ENCODE results near the gene BCOR.

The BCOR gene

GRCh38 chrX:40015693-40016092 lies 82.1 kb downstream of the BCOR start:
- DNase-seq, result no peak

GRCh38 chrX:40013266-40014195 lies 84.2 kb downstream of the BCOR start:
- peak; percentile 15 for DNase-seq

DNA sequence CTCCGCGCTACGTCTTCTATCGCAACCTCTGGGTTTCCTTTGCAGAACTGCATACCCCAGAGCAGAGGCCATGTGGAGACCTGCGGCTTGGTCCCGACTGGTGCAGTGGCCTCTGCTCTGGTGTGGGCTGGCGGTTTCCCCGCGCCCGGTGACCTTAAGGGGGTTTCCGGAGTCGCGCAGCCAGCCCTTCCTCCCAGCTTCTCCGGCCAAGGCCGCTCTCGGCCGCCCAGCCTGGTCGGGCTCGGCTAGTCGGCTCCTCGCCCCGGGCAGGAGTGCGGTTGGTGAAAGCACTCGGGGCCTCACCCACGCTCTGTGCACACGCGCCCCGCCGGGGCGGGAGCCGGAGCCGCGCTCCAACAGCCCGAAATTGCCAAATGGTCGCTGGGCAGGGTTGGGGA lies 84.9 kb downstream of the BCOR start:
- no peak for DNase-seq

DNA sequence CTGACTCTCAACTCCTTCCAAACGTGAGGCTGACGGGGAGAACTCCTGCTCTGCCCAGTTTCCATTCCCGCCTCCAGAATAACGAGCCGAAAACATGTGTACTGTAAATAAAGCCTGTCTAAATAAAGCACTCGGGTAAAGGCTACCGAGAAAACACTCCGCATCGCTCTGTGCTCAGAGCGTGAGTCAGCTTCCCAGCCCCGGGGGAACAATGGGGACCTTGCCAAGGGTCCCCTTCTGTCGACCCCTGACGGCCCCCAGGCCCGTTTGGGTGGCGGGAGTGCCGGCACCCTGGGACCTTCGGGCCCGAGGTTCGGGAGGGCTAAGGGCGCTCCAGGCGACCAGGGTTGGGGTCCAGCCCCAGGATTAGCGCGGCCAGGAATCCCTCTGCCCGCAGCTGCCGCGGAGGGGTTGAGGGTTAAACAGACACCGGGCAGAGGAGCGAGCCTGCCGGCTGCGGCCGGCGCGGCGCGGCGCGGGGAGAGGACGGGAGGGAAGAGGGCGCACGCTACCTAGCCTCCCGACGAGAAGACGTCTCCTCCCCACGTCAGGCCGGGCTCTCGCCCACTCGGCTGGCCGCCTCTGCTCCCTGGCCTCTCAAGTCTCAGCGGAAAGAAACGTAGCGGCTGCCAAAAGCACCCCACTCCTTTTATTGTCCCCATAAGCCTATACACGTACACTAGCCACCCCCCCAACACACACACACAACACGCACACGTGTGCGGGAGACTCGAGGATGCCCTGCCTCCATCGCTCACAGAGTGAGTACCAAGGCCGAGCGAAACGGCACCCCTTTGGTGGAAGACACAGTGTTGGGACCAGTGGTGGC lies 85.5 kb downstream of the BCOR start:
- DNase-seq, result no peak

GRCh38 chrX:40011322-40012038 lies 86.3 kb downstream of the BCOR start:
- no peak for DNase-seq

DNA sequence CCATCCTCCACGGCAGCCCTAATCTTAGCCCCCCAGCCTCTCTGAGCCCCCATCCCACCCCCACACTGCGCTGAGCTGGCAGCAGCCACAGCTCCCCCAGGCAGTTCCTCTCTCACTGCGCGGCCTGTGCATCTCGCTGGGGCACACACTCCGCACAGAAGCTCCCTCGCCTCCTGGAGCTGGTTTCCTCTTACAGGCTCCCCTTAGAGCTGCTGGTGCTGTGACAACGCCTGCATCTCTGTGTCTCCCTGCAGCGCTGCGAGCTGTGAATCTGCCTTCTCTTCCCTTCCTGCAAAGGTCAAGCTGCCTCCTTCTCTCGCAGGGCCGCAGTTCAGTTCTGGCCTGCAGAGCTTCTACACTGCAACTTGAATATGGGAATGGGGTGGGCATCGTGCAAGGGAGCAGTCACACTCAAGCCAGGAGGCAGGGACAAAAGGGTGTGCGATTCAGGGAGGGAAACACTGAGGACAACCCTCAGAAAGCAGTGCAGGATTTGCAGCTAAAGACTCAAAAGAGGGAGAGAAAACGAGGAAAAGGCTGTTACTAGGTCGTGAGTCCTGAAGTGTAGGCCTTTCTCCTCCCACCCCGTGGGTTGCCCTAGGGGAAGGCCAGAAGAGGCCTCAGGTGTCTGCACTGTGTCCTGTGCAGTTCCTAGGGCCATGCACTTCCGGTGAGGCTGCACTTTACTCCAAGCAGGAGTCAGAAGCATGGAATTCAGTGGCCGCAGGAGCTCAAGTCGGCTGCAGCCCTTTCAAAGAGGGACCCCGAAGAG lies 87.0 kb downstream of the BCOR start:
- DNase-seq, result peak; percentile 8

DNA sequence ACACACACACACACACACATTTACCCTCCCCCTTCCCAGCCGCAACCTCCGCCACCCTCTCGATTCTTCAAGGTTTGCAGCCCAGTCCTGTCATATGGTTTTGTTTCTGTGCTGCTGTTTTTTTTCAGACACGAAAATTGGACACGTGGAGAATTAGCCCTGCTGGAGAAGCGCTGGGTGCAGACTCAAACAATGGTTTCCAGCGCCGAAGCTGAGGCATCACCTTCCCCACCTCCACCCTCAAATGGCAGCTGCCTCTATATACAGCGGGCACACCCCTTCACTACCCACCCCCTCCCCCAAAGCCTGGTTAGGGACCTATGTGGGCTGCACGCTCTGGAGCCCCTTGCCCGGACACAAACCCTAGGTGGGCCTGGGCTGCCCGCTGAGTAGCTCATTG lies 87.9 kb downstream of the BCOR start:
- DNase-seq, result no peak

- DNase-seq, result no peak
These were observed 88.3 kb downstream of the BCOR start for GRCh38 chrX:40009462-40009851.

DNA sequence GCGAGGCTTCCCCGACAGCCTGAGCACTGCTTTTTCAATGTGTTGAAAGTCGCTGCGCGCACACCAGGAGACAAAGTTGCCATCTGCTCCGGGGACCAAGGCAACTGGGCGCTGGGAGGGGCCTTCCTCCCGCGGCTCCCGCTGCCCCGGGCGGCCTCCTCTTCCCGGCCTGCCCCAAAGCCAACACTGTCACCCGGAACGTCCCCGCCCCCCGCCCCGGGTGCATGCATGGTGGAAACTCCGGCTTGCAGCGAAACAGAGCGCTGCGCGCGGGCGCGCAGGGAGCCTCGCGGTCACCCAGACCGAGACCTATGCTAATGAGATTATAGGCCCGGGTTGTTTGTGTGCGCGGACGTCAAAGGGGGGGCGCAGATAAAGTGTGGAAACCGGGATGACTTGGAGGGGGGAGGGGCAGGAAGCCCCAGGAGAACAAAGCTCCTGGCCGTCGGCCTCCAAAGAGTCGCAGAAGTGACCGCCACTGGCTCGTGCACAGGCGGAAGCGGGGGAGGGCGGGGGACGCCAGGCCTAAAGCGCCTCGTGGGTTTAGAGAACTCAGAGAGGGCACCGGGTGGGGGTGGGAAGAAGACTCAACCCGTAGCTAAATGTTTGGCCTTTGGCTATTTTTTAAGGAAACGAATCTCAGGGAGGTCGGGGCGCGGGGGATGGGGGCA lies 88.8 kb downstream of the BCOR start:
- no peak for DNase-seq

- no peak for DNase-seq
These were observed 89.7 kb downstream of the BCOR start for GRCh38 chrX:40007756-40008705.

DNA sequence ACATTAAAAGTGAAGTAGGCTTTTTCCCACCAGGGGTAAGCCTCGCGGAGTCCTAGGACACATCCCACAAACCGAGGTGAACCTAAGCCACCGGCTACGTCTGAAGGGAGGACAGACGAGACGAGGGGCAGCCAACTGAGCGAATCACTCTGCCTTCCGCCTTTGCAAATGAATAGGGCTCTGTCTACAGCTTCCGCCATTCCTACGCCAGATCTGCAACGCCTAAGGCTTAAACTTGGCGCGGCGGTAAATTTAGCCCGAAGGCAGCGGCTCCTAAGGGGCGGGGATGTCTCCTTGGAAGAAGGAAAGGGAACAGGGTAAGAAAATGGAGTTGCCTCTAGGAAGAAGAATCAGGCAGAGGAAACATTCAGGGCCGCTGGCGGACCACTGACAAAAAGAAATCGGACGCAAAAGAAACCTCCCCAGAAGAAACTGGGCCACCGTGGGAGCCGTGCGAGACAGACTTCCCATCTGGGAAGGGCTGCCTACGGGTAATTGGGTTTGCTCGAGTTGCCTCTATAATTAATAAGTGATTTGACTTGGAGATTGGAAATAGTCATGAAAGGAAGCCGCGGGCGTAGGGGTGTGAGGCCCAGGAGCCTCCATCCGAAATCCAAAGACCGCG lies 90.5 kb downstream of the BCOR start:
- no peak for DNase-seq

DNA sequence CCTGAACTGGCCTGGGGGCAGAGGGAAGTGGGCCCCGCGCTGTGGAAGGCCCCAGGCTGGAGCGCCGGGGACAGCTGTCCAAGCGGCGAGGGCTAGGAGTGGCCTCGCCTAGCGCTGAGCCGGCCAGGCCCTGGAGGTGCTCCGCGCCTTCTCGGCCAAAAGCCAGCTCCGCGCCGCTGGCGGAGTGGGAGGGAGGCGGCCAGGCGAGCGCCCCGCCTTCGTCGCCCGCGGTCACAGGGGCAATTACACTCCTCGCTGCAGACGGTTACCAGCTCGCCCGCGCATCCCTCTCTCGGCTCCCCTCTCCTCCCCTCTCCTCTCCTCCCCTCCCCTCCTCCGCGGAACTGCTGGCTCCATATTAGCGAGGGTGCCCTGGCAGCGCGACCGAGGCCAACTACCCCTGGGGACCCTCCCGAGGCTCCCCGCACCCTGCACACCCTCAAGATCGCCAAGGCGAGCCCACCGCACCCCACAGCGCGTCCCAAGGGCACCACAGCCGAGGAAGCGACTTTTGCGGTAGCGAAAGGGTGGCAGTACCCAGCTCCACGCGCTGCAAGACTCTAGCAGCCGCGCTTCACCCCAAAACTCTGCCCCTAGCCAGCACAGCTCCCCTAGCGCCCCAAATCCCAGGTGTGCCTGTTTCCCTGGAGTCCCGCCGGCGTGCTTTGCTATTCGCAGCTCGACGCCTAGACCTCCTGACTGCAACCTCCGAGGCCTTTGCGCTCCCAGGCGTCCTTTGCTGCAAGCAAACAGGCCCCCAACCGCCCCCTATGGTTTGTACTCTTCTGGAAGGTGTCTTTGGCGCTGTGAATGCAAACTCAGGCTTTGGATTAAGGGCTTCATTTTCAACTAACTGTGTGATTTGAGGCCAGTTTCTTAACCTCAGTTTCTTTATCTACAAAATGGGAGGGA lies 91.4 kb downstream of the BCOR start:
- DNase-seq, result no peak

- DNase-seq, result no peak
These were observed 92.3 kb downstream of the BCOR start for GRCh38 chrX:40005292-40006011.

- DNase-seq, result no peak
These were observed 92.9 kb downstream of the BCOR start for GRCh38 chrX:40004921-40005291.

DNA sequence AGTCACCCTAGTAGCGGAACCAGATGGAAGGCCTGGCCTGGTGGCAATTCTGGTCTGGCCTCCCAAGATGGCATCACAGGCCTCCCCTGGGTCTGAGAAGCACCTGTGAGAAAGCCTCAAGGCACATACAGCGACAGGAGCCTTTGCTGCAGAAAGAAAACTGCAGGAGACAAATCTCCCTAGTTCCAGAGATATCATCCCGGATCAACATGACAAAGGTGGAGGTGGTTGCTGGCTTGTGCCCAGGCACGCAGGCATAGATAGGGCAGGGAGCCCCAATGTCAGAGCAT lies 93.6 kb downstream of the BCOR start:
- no peak for DNase-seq

DNA sequence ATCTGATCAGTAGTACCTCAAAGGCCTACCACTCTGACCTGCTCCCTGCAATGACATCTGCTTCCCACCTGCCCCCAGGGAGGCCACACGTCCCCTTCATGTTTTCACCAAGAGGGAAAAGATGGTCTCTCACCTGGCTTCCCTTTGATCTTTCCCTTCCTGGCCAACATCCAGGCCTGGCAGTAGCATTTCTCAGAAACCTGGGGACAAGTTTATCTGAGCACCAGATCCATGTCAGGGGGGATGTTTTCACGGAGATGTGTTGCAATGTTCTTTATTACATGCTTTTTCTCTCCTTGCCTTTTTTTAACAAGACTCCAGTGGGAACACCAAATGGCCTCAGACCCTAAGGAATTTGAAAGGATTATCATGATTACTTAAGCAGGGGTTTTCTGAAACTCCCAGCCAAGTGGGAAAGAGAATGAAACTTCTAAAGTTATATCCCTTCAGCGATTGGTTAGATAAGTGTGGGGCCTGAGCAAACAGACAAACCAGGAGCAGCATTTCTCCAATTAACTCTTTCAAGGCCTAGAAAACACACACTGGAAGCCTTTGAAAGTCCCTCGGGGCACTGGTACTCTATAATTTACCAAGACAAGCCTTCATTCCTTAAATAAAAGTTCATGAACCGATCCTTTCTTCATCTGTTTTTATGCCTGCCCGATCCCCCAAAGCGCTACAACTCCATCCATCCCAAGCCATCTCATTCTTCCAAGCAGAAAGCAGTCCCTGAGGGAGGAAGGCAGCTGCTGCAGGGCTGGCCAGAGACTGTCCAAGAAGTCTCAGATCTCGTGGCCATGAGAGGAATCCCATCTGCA lies 94.1 kb downstream of the BCOR start:
- DNase-seq, result no peak

- no peak for DNase-seq
These were observed 94.7 kb downstream of the BCOR start for GRCh38 chrX:40003071-40003427.
